ENCODE data around the gene EVI2B.
"Not testable (repeated sequence)": the region's sequence is repeated elsewhere in the genome, so short reads cannot be mapped to it uniquely, and the experiment has no call there.

Gene EVI2B

DNA sequence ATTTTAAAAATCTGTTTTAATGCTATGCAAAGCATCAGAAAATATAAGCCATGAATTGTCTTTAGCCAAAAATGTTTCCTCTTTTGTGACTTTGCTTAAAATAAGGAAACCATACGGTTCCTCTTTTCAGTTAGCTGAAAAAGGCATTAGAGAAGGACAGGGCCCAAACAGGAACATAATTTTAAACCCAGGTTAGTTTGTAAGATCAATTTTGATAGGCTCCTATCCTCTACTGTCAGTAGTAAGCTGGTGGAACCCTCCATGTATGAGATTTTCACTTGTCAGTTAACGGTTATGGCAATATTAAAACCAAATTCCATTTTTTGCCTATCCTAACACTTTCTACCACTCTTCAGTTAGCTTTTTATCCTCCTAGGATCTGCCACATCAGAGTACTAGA is 4.3 kb downstream of the EVI2B start:
- no peak for DNase-seq

DNA sequence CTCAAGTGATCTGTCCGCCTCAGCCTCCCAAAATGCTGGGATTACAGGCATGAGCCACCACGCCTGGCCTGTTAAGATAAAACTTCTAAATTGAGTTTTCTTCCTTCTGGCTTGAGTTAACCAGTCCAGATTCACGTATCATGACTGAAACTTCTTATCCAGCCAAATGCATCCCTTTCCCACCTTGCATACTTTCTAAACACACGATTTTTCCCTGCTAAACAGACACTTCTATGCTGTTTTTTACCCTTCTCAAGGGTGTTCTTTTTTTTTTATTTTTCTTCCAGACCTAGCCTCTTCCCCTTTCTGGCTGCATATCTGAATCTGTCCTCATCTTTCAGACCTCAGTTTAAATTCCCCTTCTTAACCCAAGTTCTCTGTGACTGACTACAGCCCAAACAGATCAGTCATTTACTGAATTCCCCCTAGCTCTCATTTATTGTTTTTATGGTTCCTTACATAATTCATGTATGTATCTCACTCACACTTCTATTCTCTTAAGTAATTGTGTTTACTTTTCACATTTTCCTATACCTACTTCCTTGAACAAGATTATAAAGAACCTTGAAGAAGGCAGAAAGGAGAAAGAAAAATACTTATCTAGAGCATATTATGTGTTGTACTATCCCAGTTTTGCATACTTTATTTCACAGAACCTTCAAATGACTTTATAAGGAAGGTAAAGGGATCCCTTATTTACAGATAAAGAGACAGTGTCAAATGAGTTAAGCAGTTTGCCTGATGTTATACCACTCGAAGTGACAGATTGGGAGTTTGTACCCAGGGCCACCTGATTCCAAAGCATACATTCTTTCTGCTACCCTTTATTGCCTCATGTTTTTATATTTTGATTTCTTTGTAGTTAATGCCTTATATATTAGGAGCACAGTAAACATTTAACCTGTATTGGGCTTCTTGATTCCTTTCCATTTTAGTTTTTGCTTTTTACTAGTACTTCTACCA is 5.2 kb downstream of the EVI2B start:
- DNase-seq = no peak

DNA sequence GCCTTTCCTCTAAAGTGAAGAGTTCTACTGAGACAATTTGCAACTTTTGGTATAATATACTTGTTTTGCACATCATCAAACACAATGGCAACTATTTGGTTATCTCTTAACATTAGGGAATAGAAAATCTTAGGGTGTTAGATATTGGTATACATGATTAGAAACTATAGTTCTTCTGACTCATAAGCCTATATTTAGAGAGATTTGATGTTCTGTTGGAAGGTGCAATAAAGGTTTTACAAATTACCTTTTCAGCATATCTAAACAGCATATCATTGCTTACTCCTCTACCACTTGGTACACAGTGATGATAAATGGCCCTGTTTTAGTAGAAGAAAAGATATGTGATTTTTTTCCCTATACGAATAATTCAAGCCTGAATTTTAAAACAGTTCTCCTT is 6.2 kb downstream of the EVI2B start:
- DNase-seq = no peak

DNA sequence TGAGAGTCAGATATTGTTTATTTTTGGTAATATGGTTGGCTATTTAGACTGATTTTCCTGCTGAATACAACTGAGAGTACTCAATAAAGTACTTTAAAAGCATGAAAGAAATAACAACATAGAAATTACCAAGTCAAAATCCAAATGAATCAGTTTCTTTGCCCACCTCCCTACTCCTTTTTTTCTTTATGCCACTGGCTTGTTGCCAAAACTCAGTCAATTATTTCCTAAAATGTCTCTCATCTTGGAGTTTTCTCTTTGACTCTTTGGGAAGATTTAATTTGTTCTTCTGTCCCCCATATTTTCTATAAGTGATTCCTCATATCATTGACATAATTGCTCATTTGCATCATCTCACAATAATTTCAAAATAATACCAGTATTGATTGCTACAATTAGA is 14.2 kb downstream of the EVI2B start:
- DNase-seq = no peak

DNA sequence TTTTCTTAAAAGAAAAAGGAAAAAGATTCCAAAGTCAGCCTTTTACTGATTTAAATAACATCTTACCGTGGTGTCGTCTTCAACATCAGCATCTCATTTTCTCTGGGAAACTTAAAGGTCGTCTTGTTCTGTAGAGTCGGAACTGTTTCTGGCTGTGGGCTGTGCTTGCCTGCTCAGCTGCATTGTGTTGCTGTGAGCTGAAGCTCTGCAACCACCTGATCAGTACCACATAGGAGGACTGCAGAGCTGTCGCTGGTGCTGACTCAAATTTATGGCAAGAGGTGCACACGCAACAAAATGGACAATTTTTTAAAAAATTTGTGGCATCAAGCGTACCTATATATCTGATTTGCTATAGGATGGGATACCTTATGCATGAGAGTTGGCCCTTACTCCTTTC is 16.8 kb downstream of the EVI2B start, which contains the start of gene OMG:
TSS of gene OMG (minus strand) at position 150 of the 400 bp plus-strand sequence. CDS start 908 bp downstream, outside the sequence.
- DNase-seq = no peak

DNA sequence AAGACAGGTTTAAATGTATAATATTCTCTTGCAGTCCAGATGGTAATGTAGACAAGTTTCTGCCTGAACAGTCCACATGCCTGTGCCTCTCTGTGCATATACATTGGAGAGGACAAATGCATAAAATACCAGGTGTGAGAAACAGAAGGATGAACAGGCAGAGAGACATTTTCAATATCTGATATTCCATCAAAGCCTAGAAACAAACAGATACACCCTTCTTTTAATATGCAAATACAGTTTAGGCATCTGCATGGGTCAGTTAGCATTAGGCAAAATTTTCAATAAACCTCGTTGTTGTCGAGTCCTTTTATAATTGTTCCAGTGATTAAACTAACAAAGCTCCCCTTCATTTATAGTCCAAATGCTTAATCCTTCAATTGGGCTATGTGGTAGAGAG is 17.7 kb downstream of the EVI2B start:
- DNase-seq = no peak

DNA sequence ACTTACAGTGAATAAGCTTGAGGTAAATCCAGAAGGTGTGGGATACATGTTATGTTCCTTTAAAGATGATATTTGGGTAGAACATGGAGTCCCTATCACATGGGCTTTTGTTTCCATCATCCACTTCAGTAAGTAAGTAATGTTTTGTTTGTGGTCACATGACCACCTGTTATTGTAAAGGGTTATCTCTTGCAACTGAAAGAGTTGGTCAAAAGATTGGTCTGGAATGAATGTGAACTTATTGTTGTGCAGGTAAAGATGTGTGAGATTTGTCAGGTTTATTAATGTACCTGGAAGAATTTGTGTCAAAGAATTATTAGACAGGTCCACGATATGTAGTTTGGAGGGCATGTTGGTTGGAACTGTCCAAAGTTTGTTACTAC is 18.4 kb downstream of the EVI2B start:
- no peak for DNase-seq

DNA sequence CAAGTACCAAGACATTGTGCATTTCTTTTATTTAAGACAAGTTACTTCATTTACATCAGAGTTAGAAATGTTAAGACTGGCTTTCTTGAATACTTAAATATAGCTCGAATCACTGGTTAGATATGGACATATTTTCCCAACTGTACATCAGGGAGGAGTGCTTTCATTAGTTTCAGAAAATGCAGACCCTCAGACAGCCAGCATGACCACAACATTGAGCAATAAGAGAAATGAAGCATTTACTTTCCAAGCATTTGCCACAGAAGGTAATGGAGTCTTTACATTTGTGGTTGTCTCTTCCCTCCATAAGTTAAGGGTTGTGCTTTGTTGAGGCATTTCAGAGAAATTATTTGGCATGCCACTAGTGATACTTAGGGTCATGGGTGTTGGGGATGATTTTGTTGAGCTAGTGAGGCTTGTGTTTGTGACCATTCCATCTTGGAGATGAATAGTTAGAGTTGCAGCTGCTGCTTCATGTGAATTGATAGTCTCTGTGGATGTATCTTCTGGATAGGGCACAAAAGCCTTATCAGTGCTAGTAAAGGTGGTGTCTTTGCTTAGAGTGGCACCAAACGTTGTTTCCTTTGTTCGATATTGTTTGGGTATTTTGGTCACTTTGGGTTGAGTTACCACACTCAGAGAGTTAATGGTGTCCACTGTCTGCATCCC is 18.9 kb downstream of the EVI2B start:
- DNase-seq = no peak

DNA sequence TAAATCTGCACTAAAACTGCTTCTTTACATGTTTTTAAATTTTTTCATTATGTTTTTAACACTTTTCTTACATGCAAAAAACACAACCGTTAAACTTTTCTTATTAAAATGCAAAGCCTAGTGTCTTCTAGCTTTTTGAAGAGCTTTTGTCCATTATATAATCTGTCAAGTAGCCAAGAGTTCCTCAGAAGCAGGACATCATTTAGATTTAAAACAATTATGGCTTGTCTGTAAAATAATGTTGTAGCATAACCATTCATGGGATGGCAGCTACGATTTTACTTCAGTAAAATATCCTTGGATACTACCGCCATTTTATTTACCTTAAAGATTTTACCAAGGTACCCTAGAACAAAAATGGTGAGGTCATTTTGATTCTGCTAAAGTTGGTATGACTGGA is 19.6 kb downstream of the EVI2B start:
- DNase-seq = no peak

DNA sequence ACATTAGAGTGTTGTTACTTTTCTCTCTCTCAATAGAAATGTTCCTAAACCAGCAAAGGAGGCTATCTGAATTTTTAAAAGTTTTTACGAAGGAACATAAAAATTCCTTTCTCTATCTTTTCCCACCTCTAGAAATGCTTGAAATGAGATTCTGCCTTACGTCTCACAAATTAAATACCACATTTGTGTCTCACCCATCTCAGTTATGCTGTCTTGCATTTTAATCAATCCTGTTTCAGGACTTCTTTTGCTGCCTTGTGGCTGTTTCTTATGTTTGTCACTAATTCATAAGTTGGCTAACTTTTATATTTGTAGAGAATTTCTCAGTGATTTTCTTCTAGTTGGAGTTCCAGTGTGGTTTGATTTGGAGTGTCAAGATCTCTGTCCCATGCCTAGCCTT is 20.3 kb downstream of the EVI2B start:
- no peak for DNase-seq

DNA sequence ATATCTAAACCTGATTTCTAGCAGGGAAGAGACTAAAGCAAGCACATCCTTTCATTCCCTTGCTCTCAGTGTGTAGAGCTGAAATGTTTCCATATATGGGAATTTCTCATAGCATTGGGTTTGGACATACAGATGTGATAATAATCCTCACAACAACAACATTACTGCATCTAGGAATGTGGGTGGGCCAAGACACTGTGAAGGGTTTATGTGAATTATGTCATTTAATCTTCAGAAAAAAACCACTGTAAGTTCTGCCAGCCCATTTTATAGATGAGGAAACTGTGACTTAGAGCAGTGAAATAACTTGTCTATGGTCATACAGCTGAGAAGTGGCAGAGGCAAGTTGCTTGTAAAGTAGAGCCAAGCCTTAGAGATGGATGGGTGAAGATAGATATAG is 22.0 kb downstream of the EVI2B start:
- no peak for DNase-seq

DNA sequence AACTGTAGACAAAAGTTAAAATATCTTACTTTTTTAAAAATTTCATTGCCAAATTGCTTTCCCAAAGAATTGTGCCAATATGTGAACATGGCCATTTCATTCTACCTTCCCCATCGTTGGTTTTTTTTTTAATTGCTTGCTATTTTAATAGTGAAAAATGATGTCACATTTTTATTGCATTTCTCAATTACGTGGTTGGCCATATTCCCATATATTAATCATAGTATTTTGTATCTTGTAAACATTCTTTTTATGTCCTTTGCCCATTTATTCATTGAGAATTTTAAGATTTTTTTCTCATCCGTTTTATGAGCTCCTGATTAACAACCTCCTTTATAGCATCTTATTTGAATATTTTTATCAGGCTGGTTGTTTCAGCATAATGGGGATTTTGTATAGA is 24.1 kb downstream of the EVI2B start:
- DNase-seq = no peak

DNA sequence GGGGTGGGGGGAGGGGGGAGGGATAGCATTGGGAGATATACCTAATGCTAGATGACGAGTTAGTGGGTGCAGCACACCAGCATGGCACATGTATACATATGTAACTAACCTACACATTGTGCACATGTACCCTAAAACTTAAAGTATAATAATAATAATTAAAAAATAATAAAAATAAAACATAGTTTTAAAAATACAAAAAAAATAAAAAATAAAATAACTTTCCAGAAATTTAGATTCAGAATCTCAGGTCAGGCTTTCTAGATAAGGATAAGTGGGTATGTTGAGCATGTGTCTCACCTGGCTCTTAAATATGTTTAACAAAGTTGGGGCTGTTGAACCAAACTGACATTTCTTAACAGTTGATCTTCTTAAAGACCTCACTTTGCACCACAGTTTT is 25.9 kb downstream of the EVI2B start:
- DNase-seq = not testable (repeated sequence)

DNA sequence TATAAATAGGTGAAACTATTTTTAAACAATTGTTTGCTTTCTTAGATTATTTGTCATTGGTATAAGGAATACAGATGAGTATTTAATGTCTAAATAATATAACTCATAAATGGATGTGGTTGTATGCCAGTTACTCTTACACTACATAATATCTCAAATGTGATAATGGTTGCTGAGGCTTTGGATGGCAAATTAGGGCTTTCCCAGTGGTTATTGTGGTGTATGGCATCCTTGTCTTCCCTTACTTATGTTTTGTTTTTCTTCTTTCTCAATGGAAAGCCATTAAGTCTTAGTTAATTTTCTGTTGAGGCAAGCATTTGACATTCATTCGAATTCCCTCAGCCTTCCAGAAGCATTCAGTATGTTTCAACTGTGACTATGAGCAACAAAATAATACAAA is 27.3 kb downstream of the EVI2B start:
- no peak for DNase-seq

DNA sequence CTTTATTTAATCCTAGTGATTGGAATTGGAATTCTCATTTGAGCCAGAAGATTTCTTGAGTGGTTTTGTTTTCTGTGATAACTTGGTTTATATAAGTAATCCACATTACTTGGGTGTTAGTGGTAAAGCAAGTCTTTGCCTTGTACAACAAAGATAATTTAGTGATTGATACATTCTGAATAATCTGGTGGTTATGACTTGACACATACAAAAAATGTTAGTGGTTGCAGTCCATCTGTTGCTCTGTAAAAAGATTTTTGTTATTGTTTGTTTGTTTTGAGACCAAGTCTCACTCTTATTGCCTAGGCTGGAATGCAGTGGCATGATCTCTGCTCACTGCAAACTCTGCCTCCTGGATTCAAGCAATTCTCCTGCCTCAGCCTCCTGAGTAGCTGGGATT is 30.0 kb downstream of the EVI2B start:
- no peak for DNase-seq

DNA sequence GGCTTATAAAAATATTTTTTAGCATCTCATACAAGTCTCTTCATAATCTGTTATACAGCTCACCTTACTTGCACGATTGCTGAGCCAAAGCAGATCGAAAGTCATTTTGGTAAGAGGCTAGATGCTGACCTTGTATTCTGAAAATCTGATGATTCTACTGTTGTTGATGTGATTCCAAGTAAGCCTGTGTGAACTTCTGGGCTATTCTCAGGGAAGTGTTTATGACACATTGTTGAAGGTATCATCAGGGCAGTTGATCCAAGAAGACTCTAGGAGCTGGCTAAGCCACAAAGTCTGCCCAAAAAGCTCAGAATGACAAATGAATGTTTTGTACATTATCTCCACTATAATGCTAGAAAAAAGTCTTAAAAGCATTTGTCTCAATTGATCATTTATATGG is 32.8 kb downstream of the EVI2B start:
- DNase-seq = no peak

DNA sequence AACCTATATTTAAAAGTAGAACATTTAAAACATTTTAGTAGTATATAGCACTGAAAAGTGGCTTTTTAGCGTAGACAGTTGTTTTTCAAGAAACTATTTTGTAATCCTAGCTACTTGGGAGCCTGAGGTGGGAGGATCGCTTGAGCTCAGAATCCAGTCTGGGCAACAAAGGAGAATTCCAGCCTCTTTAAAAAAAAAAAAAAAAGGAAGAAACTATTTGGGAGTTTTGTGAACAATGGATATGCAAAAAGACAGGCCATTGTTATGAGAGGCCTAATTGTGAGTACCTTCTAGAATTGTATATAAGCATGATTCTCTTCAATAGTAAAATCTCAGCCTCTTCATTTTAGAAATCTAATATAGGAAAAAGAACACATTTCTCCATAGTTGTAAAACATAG is 34.5 kb downstream of the EVI2B start:
- no peak for DNase-seq

DNA sequence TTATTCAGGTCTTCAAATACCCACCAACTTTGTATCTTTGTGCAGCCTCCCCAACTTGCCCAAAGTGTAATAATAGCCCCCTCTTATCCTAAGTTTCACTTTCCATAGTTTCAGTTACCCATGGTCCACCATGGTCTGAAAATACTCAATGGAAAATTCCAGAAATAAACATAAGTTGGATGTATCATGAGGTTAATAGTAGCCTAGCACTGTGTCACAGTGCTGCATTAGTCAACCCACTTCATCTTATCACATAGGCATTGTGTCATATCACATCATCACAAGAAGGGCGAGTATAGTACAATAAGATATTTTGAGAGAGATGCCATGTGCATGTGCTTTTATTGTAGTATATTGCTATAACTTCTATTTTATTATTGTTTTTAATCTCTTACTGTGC is 38.7 kb downstream of the EVI2B start:
- DNase-seq = no peak

DNA sequence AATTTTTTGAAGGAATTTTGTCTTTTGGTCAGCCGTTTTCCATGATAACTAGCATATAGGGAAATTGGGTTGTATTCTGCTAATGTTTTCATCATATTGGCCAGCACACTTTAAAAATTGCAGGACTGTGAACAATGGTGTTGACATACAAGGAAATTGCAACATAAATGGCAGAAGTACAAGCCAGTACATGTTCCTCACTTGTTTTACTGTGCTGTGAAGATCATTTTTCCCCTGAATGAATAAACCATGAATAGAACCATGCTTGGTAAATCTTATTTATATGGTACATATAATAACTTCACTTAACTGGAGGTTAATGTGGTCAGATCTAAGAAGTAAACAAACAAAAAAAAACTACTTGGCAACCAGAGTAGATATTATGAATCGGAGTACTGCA is 39.6 kb downstream of the EVI2B start:
- DNase-seq = no peak

DNA sequence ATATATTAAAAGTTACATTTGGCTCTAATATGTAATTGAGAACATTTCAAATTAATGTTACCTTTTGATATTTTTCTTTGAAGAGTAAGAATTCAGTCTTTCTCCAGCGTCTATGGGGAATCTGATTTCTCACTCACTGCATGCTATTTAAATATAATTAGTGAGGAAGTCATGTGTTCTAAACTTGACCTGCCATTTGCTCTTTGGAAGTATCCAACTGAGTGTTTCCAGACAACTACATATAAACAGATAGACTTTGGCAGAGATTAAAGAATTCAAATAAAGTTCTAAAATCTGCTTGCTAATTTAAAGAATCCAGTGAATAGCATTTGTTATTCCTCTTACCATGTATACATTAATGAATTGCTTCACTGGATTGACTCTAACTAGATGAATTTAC is 40.3 kb downstream of the EVI2B start:
- DNase-seq = no peak

DNA sequence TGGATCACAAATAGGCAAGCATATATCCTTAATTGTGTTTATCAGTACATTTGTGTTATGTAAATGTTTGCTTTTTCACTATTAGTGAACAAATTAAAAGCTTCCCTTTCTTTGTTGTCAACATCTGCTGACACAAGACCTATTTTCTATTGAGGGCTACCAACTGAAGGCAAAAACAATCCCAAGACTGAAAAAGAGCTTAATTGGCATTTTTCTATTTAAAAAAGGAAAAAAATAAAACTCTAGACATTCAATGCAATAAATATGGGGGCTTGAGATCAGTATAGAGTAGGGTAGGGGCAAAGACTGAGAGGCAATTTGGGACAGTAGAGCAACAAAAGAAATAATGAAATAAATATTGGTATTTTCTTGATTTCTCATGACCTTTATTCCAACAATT is 41.1 kb downstream of the EVI2B start:
- DNase-seq = no peak

DNA sequence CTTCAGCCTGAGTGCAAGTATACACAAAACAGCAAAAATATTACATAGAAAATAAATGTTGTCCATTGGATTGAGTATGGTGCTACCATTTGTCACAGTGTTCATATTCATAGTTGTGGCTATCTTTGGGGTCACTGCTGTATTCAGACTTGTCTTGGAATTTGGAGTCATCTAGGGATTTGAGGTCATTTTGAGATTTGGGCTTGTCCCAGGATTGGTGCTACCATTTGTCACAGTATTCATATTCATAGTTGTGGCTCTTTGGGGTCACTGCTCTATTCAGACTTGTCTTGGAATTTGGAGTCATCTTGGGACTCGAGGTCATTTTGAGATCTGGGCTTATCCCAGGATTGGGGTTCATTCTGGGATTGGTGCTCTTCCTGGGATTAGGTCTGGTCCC is 41.6 kb downstream of the EVI2B start:
- DNase-seq = no peak

DNA sequence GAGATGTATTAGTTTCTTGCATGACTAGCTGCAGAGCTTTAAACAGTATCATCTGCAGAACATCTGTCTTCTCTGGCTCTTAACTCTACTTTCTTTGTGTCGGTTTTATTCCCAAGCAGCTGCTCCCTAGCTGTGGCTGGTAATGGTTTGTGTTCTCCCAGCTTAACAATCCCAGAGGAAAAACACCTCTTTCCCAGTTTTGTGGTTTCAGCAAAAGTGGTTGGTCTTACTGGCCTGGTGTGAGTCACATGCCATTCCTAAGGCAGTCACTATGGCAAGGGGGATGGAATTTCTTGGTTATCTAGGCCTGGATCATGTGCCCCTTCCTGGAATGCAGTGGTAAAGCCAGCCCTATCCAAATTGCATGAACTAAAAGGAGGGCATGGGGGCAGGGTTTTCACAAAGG is 44.3 kb downstream of the EVI2B start:
- DNase-seq = no peak

DNA sequence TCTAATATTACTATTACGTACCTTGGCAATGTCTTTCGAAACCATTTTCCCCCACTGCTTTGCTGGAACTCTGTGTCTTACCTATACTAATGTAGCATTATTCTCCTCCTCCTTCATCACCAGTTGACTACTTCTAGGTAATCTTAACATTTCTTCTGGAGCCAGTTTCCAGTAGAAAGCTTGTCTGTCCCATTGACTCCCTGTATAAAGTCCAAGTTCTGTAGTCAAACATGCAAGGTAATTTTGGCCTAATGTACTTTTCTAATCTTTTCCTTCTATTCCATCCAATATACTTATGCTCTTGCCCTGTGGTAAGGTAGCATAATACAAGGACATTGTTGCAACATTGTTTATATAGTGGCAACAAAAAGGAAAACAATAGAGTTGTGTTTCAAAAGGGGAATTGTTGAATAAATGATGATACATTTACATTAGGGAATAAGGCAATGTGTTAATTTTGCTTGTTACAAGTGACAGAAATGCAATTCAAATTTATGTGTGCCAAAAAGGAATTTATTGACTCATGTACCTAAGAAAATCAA is 44.7 kb downstream of the EVI2B start:
- no peak for DNase-seq

All from DMS 273 treated with DMSO at 0.1 percent for 48 hours (cell line).